Kidney (tissue), 22 donors: Measurements from ENCODE around the gene EFHC2. TPM values are rescaled to one million over a fixed set of nuclear protein-coding genes. Genes with fewer than 3 reads are reported as not detected.

Experiments used
- DNase-seq, 5 donors: peaks; one replicate each; pipeline ENCODE4 v3.0.0-alpha.2; 2013 to 2020
- FAIRE-seq: peaks from 2 replicates; lab custom pipeline; 2012; peaks lifted over from hg19 to GRCh38; lab: Jason Lieb, UNC
- H3K27ac ChIP-seq, 2 donors: one replicate each; pipeline ENCODE4 v1.7.0; 2013; ENCODE audit warnings: low read depth in 2 of 2, low read length in 2 of 2, inconsistent platforms in 1 of 2
- H3K27me3 ChIP-seq: one replicate; pipeline ENCODE4 v1.7.1; 2013; ENCODE audit warnings: low read length, inconsistent platforms; ENCODE audit not compliant: control insufficient read depth, insufficient read depth
- H3K36me3 ChIP-seq, 3 donors: one replicate each; pipeline versions ENCODE4 v1.7.0 to v1.7.1; 2013; ENCODE audit warnings: low read length in 3 of 3, control low read depth in 1 of 3, inconsistent platforms in 1 of 3; ENCODE audit not compliant: insufficient read depth in 3 of 3, control insufficient read depth in 2 of 3
- H3K4me1 ChIP-seq, 3 donors: one replicate each; pipeline versions ENCODE4 v1.7.0 to v1.7.1; 2013; ENCODE audit warnings: low read length in 3 of 3, inconsistent platforms in 1 of 3, low read depth in 1 of 3; ENCODE audit not compliant: control insufficient read depth in 2 of 3, insufficient read depth in 2 of 3
- H3K4me3 ChIP-seq, 3 donors: one replicate each; pipeline versions ENCODE4 v1.7.0 to v1.8.1; 2013; ENCODE audit warnings: low read length in 3 of 3, control low read depth in 1 of 3, inconsistent platforms in 1 of 3
- H3K9ac ChIP-seq, 3 donors: one replicate each; pipeline versions ENCODE4 v1.7.0 to v1.7.1; 2013; ENCODE audit warnings: low read length in 3 of 3, control low read depth in 1 of 3, inconsistent platforms in 1 of 3
- H3K9me3 ChIP-seq, 3 donors: one replicate each; pipeline versions ENCODE4 v1.7.0 to v1.7.1; 2013; ENCODE audit warnings: low read length in 3 of 3, control low read depth in 1 of 3, inconsistent platforms in 1 of 3; ENCODE audit not compliant: control insufficient read depth in 2 of 3, insufficient read depth in 1 of 3
- CTCF ChIP-seq: IDR thresholded peaks from 3 replicates; pipeline ENCODE4 v1.5.1; 2012; ENCODE audit warnings: mild to moderate bottlenecking, moderate library complexity, borderline replicate concordance; ENCODE audit not compliant: insufficient read depth; ENCODE audit errors: extremely low read depth
- intact Hi-C: fragments of 100-400 bp; cut with DNase I; formaldehyde crosslinking; loops from one replicate; pipeline ENCODE4 v1.11.1; 2022
- long read RNA-seq, 10 donors: library from polyadenylated mRNA in 1 of 10; unstranded in 1 of 10; transcript quantifications; one replicate each; pipeline ENCODE4 v2.0.0 and lab custom pipeline, GENCODE V29; 2021 to 2026
- polyA plus RNA-seq: library from polyadenylated mRNA; stranded (reverse); fragments of 350-450 nt; fragmentation: Illumina TruSeq; extraction: RNeasy Lipid Tissue Mini Kit (QIAGEN cat#74804); gene quantifications from one replicate; pipeline ENCODE4 v1.2.3, GENCODE V29; 2014; ENCODE audit warnings: low read depth, low replicate concordance; ENCODE audit not compliant: insufficient read depth
- total RNA-seq: library from RNA; stranded (reverse); fragmentation: NEBNext Ultra II Directional; extraction: Animal tissue kit (Norgen Biotek cat#: 25700); gene quantifications from one replicate; pipeline ENCODE4 v1.2.1, GENCODE V29; 2021
- donor health status: control.
- donor health status: control.
- donor health status: control.
- donor health status: control.
- donor health status: control.
- donor health status: DM: yes; HTN: yes; CAD: no.
- donor health status: Normal renal cell carcinoma (clear cell type).

The EFHC2 gene
- total RNA-seq (6.4 TPM), polyA plus RNA-seq (1.6 TPM)
- long read RNA-seq, donor 1: 0 reads
- long read RNA-seq, donor 2, partial matches to known transcripts: 0 of 1 reads
- long read RNA-seq, donor 2, other reads (novel, unspliced or antisense): 0 of 1 reads
- long read RNA-seq, donor 3: 0 reads
- long read RNA-seq, donor 4, partial matches to known transcripts: 0 of 1 reads
- long read RNA-seq, donor 4, other reads (novel, unspliced or antisense): 0 of 1 reads
- long read RNA-seq, donor 5: 0 reads
- long read RNA-seq, donor 6, partial matches to known transcripts: 0 of 1 reads
- long read RNA-seq, donor 6, other reads (novel, unspliced or antisense): 0 of 1 reads
- long read RNA-seq, donor 7, partial matches to known transcripts: 2 of 4 reads
- long read RNA-seq, donor 7, other reads (novel, unspliced or antisense): 0 of 4 reads
- long read RNA-seq, donor 8, partial matches to known transcripts: 0 of 2 reads
- long read RNA-seq, donor 8, other reads (novel, unspliced or antisense): 0 of 2 reads
- long read RNA-seq, donor 9: 0 reads
- long read RNA-seq, donor 10: 0 reads

GRCh38 chrX:44343412-44344141 lies at the start of gene EFHC2:
EFHC2 (minus strand) TSS chrX:44343672; CDS start chrX:44343588, 84 bp downstream.
- Histone ChIP-seq H3K4me3 (peak within 1 kb of the TSS; percentile 29 to 59 (median 46)), H3K36me3 (no peaks in the 10 kb centered on the region), H3K9ac (peak within 1 kb of the TSS in 1 of 3 donors; percentile 26), H3K4me1 (no peaks in the 10 kb centered on the region), H3K27ac (no peak within 1 kb of the TSS), H3K27me3 (peaks cover 3% of the 10 kb centered on the region), H3K9me3 (no peaks in the 10 kb centered on the region)
- no peak for TF ChIP-seq CTCF
- FAIRE-seq: no peak
- peak; percentile 46 to 76 (median 59) for DNase-seq
- intact Hi-C loops: no loop called here

GRCh38 chrX:44392767-44393166 lies 49.3 kb upstream of the EFHC2 start:
- H3K9me3 ChIP-seq: no peaks in the 10 kb centered on the region
- H3K27me3 ChIP-seq: no peaks in the 10 kb centered on the region
- intact Hi-C loops: no loop called here
- H3K36me3 ChIP-seq: no peaks in the 10 kb centered on the region
- no peak for FAIRE-seq
- no peak overlapping the region for H3K4me3 ChIP-seq
- DNase-seq: no peak
- H3K9ac ChIP-seq: no peak overlapping the region
- H3K27ac ChIP-seq: no peak overlapping the region
- H3K4me1 ChIP-seq: no peaks in the 10 kb centered on the region
- no peak for TF ChIP-seq CTCF

GRCh38 chrX:44384688-44385338 lies 41.3 kb upstream of the EFHC2 start:
- FAIRE-seq (no peak), DNase-seq (no peak)
- Histone ChIP-seq H3K9ac (no peak overlapping the region), H3K27me3 (no peaks in the 10 kb centered on the region), H3K4me1 (no peaks in the 10 kb centered on the region), H3K4me3 (no peak overlapping the region), H3K9me3 (no peaks in the 10 kb centered on the region), H3K27ac (no peak overlapping the region), H3K36me3 (no peaks in the 10 kb centered on the region)
- intact Hi-C loops: no loop called here
- TF ChIP-seq CTCF: no peak
